SK-N-SH treated with all-trans-retinoic acid at 6 μM for 48 hours (cell line): ENCODE data around the gene SPRYD7.
"Not testable (repeated sequence)": the region's sequence is repeated elsewhere in the genome, so short reads cannot be mapped to it uniquely, and the experiment has no call there.

ENCODE experiments used
- ATAC-seq: fragments of 200-7000 bp; cut with Tn5 transposase; 3 replicates; pipeline ENCODE4 v1.9.1; 2020; ENCODE audit warnings: mild to moderate bottlenecking, moderate library complexity
- BACH2 ChIP-seq: fragments of 250-450 bp; sonication (Bioruptor Pico); IDR thresholded peaks from 2 replicates; pipeline ENCODE4 v1.9.0; 2021; ENCODE audit warnings: mild to moderate bottlenecking, borderline replicate concordance
- CSDC2 ChIP-seq: fragments of 250-450 bp; sonication (Bioruptor Pico); IDR thresholded peaks from 2 replicates; pipeline ENCODE4 v1.5.0; 2020; ENCODE audit warnings: mild to moderate bottlenecking, moderate library complexity
- ESRRG ChIP-seq: fragments of 250-450 bp; sonication (Bioruptor Pico); IDR thresholded peaks from 2 replicates; pipeline ENCODE4 v1.6.1; 2021; ENCODE audit warnings: mild to moderate bottlenecking
- ISL1 ChIP-seq: fragments of 250-450 bp; sonication (Bioruptor Pico); IDR thresholded peaks from 2 replicates; pipeline ENCODE4 v2.1.2; 2022; ENCODE audit warnings: mild to moderate bottlenecking, moderate library complexity
- PPARA ChIP-seq: fragments of 250-450 bp; sonication (Bioruptor Pico); IDR thresholded peaks from 2 replicates; pipeline ENCODE4 v1.5.0; 2020; ENCODE audit warnings: mild to moderate bottlenecking, borderline replicate concordance
- RARB ChIP-seq: fragments of 250-450 bp; sonication (Bioruptor Pico); IDR thresholded peaks from 2 replicates; pipeline ENCODE4 v1.8.0; 2021; ENCODE audit warnings: mild to moderate bottlenecking, moderate library complexity
- SNAI2 ChIP-seq: fragments of 250-450 bp; sonication (Bioruptor Pico); IDR thresholded peaks from 2 replicates; pipeline ENCODE4 v1.5.0; 2020; ENCODE audit warnings: mild to moderate bottlenecking, moderate library complexity
- TCF4 ChIP-seq: fragments of 250-450 bp; sonication (Bioruptor Pico); IDR thresholded peaks from 2 replicates; pipeline ENCODE4 v1.8.0; 2021; ENCODE audit warnings: mild to moderate bottlenecking, moderate library complexity, borderline replicate concordance
- ZC3H10 ChIP-seq: fragments of 250-450 bp; sonication (Bioruptor Pico); IDR thresholded peaks from 2 replicates; pipeline ENCODE4 v1.5.1; 2021; ENCODE audit warnings: mild to moderate bottlenecking, moderate library complexity
- ZFP3 ChIP-seq: fragments of 250-450 bp; sonication (Bioruptor Pico); IDR thresholded peaks from 2 replicates; pipeline ENCODE4 v1.5.0; 2020; ENCODE audit warnings: mild to moderate bottlenecking, moderate library complexity
- ZNF565 ChIP-seq: fragments of 450-650 bp; formaldehyde crosslinking; conservative IDR thresholded peaks from 2 replicates; pipeline ENCODE4 v1.5.0; 2020; ENCODE audit warnings: low read depth, mild to moderate bottlenecking, moderate library complexity
- ZNF8 ChIP-seq: fragments of 450-650 bp; formaldehyde crosslinking; IDR thresholded peaks from 2 replicates; pipeline ENCODE4 v1.5.0; 2020; ENCODE audit warnings: mild to moderate bottlenecking, moderate library complexity
- TF ChIP-seq, protein P1 (sequence below): fragments of 250-450 bp; sonication (Bioruptor Pico); IDR thresholded peaks from 2 replicates; pipeline ENCODE4 v1.8.0; 2021; ENCODE audit warnings: low read depth, mild to moderate bottlenecking, moderate library complexity, borderline replicate concordance
- TF ChIP-seq, protein P2 (sequence below): fragments of 250-450 bp; sonication (Bioruptor Pico); IDR thresholded peaks from 2 replicates; pipeline ENCODE4 v1.5.0; 2020; ENCODE audit warnings: mild to moderate bottlenecking, moderate library complexity
- TF ChIP-seq, protein P3 (sequence below): fragments of 250-450 bp; sonication (Bioruptor Pico); IDR thresholded peaks from 2 replicates; pipeline ENCODE4 v1.5.1; 2021; ENCODE audit warnings: mild to moderate bottlenecking, moderate library complexity
- TF ChIP-seq, protein P4 (sequence below): fragments of 250-450 bp; sonication (Bioruptor Pico); IDR thresholded peaks from 2 replicates; pipeline ENCODE4 v1.8.0; 2020; ENCODE audit warnings: mild to moderate bottlenecking, moderate library complexity, borderline replicate concordance

Gene SPRYD7

DNA sequence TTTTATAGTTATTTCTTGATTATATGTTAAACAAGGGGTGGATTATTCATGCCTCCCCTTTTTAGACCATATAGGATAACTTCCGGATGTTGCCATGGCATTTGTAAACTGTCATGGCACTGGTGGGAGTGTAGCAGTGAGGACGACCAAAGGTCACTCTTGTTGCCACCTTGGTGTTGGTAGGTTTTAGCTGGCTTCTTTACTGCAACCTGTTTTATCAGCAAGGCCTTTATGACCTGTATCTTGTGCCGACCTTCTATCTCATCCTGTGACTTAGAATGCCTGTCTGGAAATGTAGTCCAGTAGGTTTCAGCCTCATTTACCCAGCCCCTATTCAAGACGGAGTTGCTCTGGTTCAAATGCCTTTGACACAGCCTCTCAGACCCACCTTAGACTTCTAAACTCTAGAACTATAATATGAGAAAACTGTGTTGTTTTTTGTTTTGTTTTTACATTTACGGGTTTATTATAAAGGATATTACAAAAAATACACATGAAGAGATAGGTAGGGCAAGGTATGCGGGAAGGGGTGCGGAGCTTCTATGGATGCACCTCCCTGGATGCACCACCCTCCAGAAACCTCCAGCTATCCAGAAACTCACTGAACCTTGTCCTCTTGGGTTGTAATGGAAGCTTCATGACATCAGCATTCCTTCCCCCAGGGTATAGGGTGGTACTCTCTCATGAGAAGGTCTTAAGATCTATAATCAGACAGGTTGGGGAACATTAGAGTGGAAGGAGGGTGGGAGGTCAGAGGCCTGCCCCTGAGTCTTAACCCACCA, 15.8 kb upstream of the SPRYD7 start:
- no peak for ATAC-seq
- TF ChIP-seq, protein P1, sequence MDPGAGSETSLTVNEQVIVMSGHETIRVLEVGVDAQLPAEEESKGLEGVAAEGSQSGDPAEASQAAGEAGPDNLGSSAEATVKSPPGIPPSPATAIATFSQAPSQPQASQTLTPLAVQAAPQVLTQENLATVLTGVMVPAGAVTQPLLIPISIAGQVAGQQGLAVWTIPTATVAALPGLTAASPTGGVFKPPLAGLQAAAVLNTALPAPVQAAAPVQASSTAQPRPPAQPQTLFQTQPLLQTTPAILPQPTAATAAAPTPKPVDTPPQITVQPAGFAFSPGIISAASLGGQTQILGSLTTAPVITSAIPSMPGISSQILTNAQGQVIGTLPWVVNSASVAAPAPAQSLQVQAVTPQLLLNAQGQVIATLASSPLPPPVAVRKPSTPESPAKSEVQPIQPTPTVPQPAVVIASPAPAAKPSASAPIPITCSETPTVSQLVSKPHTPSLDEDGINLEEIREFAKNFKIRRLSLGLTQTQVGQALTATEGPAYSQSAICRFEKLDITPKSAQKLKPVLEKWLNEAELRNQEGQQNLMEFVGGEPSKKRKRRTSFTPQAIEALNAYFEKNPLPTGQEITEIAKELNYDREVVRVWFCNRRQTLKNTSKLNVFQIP, result no peak
- TF ChIP-seq BACH2 (CRISPR knock-in tag), result no peak
- no peak for TF ChIP-seq ZC3H10 (CRISPR knock-in tag)
- TF ChIP-seq, protein P2, sequence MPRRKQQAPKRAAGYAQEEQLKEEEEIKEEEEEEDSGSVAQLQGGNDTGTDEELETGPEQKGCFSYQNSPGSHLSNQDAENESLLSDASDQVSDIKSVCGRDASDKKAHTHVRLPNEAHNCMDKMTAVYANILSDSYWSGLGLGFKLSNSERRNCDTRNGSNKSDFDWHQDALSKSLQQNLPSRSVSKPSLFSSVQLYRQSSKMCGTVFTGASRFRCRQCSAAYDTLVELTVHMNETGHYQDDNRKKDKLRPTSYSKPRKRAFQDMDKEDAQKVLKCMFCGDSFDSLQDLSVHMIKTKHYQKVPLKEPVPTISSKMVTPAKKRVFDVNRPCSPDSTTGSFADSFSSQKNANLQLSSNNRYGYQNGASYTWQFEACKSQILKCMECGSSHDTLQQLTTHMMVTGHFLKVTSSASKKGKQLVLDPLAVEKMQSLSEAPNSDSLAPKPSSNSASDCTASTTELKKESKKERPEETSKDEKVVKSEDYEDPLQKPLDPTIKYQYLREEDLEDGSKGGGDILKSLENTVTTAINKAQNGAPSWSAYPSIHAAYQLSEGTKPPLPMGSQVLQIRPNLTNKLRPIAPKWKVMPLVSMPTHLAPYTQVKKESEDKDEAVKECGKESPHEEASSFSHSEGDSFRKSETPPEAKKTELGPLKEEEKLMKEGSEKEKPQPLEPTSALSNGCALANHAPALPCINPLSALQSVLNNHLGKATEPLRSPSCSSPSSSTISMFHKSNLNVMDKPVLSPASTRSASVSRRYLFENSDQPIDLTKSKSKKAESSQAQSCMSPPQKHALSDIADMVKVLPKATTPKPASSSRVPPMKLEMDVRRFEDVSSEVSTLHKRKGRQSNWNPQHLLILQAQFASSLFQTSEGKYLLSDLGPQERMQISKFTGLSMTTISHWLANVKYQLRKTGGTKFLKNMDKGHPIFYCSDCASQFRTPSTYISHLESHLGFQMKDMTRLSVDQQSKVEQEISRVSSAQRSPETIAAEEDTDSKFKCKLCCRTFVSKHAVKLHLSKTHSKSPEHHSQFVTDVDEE, result no peak
- no peak for TF ChIP-seq ZNF8 (CRISPR knock-in tag)
- TF ChIP-seq, protein P3, sequence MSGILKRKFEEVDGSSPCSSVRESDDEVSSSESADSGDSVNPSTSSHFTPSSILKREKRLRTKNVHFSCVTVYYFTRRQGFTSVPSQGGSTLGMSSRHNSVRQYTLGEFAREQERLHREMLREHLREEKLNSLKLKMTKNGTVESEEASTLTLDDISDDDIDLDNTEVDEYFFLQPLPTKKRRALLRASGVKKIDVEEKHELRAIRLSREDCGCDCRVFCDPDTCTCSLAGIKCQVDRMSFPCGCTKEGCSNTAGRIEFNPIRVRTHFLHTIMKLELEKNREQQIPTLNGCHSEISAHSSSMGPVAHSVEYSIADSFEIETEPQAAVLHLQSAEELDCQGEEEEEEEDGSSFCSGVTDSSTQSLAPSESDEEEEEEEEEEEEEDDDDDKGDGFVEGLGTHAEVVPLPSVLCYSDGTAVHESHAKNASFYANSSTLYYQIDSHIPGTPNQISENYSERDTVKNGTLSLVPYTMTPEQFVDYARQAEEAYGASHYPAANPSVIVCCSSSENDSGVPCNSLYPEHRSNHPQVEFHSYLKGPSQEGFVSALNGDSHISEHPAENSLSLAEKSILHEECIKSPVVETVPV (CRISPR knock-in tag), result no peak
- no peak for TF ChIP-seq ZFP3 (CRISPR knock-in tag)
- TF ChIP-seq, protein P4, sequence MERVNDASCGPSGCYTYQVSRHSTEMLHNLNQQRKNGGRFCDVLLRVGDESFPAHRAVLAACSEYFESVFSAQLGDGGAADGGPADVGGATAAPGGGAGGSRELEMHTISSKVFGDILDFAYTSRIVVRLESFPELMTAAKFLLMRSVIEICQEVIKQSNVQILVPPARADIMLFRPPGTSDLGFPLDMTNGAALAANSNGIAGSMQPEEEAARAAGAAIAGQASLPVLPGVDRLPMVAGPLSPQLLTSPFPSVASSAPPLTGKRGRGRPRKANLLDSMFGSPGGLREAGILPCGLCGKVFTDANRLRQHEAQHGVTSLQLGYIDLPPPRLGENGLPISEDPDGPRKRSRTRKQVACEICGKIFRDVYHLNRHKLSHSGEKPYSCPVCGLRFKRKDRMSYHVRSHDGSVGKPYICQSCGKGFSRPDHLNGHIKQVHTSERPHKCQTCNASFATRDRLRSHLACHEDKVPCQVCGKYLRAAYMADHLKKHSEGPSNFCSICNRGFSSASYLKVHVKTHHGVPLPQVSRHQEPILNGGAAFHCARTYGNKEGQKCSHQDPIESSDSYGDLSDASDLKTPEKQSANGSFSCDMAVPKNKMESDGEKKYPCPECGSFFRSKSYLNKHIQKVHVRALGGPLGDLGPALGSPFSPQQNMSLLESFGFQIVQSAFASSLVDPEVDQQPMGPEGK (CRISPR knock-in tag), result no peak
- no peak for TF ChIP-seq PPARA (CRISPR knock-in tag)
- TF ChIP-seq RARB (CRISPR knock-in tag), result no peak
- TF ChIP-seq ZNF565 (CRISPR knock-in tag), result no peak
- no peak for TF ChIP-seq TCF4 (CRISPR knock-in tag)
- TF ChIP-seq CSDC2 (CRISPR knock-in tag), result no peak

DNA sequence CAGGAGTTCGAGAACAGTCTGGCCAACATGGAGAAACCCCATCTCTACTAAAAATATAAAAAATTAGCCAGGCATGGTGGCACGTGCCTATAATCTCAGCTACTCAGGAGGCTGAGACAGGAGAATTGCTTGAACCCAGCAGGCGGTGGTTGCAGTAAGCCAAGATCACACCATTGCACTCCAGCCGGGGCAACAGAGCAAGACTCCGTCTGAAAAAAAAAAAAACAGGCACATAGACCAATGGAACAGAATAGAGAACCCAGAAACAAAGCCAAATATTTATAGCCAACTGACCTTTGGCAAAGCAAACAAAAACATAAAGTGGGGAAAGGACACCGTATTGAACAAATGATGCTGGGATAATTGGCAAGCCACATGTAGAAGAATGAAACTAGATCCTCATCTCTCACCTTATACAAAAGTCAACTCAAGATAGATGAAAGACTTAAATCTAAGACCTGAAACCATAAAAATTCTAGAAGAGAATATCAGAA, 12.7 kb upstream of the SPRYD7 start:
- not testable (repeated sequence) for ATAC-seq

DNA sequence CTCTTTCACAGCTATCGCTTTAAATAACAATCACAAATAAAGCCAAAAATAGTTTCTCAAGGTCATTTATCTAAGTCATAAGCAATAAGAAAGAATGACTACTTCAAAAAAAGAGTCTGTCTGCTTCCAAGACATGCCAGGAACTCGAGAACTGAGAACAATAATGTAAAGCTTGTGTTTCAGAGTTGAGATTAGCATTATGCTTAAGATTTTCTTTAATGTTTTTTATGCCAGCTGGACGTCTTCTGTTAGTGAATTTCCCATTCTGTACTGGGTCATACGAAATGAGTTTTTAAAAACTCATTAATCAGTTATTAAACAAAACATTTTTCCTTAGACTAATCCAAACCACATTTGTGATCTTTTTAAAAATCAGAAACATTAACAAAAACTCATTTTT, 3.2 kb upstream of the SPRYD7 start:
- no peak for ATAC-seq
- no peak for TF ChIP-seq ZFP3 (CRISPR knock-in tag)
- TF ChIP-seq ISL1 (CRISPR knock-in tag), result no peak
- no peak for TF ChIP-seq ZNF8 (CRISPR knock-in tag)
- TF ChIP-seq, protein P2, result no peak
- TF ChIP-seq, protein P1, result no peak
- TF ChIP-seq, protein P4 (CRISPR knock-in tag), result no peak
- no peak for TF ChIP-seq ESRRG
- no peak for TF ChIP-seq ZC3H10 (CRISPR knock-in tag)
- TF ChIP-seq SNAI2 (CRISPR knock-in tag), result no peak
